BE2C (cell line): ENCODE measurements around the gene SURF6.
"Not testable (repeated sequence)": the region's sequence is repeated elsewhere in the genome, so short reads cannot be mapped to it uniquely, and the experiment has no call there.

Source experiments
- DNase-seq: peaks from one replicate; pipeline ENCODE4 v3.0.0-alpha.2; 2020
- H3K27me3 ChIP-seq: fragments of 250-450 bp; sonication (Bioruptor Pico); 2 replicates; pipeline ENCODE4 v1.5.1; 2020; ENCODE audit warnings: mild to moderate bottlenecking
- H3K36me3 ChIP-seq: fragments of 250-450 bp; sonication (Bioruptor Pico); 2 replicates; pipeline ENCODE4 v1.5.1; 2020; ENCODE audit warnings: mild to moderate bottlenecking
- H3K4me1 ChIP-seq: fragments of 250-450 bp; sonication (Bioruptor Pico); 2 replicates; pipeline ENCODE4 v1.5.1; 2020
- H3K4me3 ChIP-seq: 2 replicates; pipeline ENCODE4 v1.5.1; 2011; ENCODE audit warnings: low read depth, low read length
- H3K9me3 ChIP-seq: fragments of 250-450 bp; sonication (Bioruptor Pico); 2 replicates; pipeline ENCODE4 v1.5.1; 2020
- CTCF ChIP-seq: IDR thresholded peaks from 2 replicates; pipeline ENCODE4 v1.5.1; 2012; ENCODE audit warnings: mild to moderate bottlenecking, low read depth, low read length

SURF6 gene

DNA sequence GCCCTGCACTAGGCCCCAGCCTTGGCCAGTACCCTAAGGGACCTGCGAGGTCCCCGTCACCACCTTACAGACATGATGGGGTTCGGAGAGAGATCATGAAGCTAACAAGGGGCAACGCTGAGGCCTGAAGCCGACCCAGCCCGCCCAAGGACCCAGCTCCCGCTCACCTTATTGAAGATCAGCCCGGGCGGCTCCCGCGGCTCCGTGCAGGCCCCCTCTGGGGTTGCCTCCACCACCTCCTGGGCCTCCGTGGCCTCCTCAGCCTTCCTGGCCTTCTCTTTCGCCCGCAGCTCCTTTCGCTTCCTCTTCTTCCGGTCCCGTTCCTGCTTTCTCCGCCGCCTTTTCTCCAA, 3.6 kb downstream of the SURF6 start:
- DNase-seq, result no peak
- H3K36me3 ChIP-seq, result peaks cover 48% of the 10 kb centered on the region

DNA sequence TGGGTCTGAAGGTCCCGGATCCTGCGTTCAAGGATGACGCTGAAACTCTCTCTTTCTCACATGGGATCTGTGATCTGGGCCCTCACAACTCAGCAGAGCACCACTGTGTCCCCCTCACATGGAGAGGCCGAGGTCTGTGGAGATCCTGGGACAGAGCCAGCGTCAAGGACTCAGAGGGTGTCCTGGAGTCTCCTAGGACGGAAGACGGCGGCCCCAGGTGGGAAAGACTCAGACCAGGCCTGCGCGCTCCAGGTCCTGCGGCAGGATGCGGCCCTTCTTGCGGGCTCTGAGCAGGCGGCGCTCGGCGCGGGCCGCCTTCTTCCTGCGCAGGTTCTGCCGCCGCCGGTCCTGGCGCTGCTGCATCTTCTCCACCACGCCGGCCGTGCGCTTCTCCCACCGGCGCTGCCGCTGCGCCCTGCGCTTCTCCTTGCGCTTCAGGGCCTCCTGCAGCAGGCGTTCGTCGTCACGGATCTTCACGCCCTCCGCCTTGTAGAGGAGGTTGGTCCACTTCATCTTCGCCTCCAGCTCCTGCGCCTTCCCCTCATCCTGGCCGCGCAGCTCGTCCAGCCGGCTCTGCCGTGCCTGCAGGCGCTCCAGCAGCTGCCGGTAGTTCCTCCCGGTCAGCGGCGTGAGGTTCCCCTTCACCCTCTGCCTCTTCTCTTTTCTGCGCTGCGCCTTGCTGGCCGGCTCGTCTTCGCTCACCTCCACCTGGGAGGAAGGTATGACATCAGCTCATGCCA, 4.2 kb downstream of the SURF6 start:
- Histone ChIP-seq H3K9me3 (no peaks in the 10 kb centered on the region), H3K4me1 (no peaks in the 10 kb centered on the region), H3K36me3 (peaks cover 48% of the 10 kb centered on the region), H3K27me3 (no peaks in the 10 kb centered on the region), H3K4me3 (no peak overlapping the region)
- DNase-seq, result no peak
- TF ChIP-seq CTCF, result no peak

More for the DNA sequence above, 3.6 kb downstream of the SURF6 start:
- Histone ChIP-seq H3K4me3 (no peak overlapping the region), H3K4me1 (no peaks in the 10 kb centered on the region), H3K9me3 (no peaks in the 10 kb centered on the region), H3K27me3 (no peaks in the 10 kb centered on the region)
- TF ChIP-seq CTCF, result no peak

DNA sequence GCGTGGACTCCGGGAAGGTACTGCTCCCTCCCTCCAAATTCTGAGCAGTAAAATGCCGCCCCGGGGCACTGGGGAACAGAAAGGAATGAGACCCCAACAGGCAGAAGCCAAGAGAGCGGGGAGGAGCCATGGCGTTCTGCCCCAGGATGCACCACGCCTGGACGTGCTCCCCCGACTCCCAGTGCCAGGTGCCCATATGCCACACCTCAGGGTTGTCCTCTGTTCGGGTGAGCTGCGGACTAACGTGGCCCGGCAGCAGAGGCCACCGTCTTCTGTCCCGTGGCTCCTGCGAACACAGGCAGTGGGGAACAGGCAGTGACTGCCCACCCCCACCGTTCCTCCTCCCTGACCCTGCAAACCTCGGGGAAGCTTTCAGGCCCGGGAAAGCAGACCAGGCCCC, 4.8 kb downstream of the SURF6 start:
- H3K36me3 ChIP-seq, result peaks cover 48% of the 10 kb centered on the region
- H3K4me1 ChIP-seq, result no peaks in the 10 kb centered on the region
- DNase-seq, result no peak
- H3K4me3 ChIP-seq, result no peak overlapping the region
- H3K27me3 ChIP-seq, result no peaks in the 10 kb centered on the region
- no peak for TF ChIP-seq CTCF
- H3K9me3 ChIP-seq, result no peaks in the 10 kb centered on the region

DNA sequence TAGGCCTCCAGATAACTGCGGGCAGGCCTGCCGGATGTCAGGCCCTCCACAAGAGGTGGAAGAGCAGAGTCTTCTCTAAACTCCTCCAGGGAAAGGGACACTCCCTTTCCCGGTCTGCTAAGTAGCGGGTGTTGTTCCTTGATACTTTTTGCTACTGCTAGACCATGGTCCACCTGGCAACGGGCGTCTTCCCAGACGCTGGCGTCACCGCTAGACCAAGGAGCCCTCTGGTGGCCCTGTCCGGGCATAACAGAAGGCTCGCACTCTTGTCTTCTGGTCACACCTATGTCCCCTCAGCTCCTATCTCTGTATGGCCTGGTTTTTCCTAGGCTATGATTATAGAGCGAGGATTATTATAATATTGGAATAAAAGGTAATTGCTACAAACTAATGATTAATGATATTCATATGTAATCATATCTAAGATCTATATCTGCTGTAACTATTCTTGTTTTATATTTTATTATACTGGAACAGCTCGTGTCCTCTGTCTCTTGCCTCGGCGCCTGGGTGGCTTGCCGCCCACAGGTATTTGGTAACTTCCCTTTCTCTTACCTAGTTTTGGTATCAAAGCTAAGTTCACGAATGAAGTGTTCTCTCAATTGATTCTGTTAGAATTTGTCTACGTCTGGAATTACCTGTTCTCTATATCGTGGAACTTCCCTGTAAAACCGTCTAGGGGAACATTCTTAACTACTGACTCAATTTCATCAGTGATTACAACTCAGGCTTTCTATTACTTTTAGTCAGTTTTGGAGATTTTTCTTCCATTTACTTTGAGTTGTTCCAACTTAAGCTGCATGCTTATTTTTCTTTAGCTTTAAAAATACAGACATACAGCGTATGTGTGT, 6.5 kb downstream of the SURF6 start:
- H3K9me3 ChIP-seq, H3K4me3 ChIP-seq, H3K27me3 ChIP-seq, H3K4me1 ChIP-seq: not testable (repeated sequence)
- TF ChIP-seq CTCF, result peak; percentile 64
- H3K36me3 ChIP-seq, result peaks cover 44% of the 10 kb centered on the region
- peak; percentile 56 for DNase-seq

- DNase-seq, result no peak
- no peaks in the 10 kb centered on the region for H3K27me3 ChIP-seq
- TF ChIP-seq CTCF, result no peak
- no peak overlapping the region for H3K4me3 ChIP-seq
- H3K9me3 ChIP-seq, result no peaks in the 10 kb centered on the region
- peaks cover 28% of the 10 kb centered on the region for H3K36me3 ChIP-seq
- H3K4me1 ChIP-seq, result no peaks in the 10 kb centered on the region
These were observed 8.0 kb downstream of the SURF6 start for GRCh38 chr9:133327834-133328484.

DNA sequence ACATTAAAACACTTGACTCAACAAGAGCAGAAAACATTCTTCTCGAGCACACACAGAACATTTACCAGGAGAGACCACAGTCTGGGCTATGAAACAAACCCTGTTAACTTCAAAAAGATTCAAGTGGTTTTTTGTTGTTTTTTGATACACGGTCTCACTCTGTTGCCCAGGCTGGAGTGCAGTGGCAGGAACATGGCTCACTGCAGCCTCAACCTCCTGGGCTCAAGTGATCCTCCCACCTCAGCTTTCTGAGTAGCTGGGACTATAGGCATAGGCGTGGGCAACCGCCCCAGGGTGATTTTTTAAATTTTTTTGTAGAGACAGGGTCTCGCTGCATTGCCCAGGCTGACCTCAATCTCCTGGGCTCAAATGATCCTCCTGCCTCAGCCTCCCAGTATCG, 9.0 kb downstream of the SURF6 start:
- H3K27me3 ChIP-seq, H3K4me1 ChIP-seq, H3K9me3 ChIP-seq, H3K4me3 ChIP-seq, DNase-seq: not testable (repeated sequence)
- H3K36me3 ChIP-seq, result peaks cover 18% of the 10 kb centered on the region
